H1 (cell line): Measurements from ENCODE around the gene BCAS1. TPM values are rescaled to one million over a fixed set of nuclear protein-coding genes. Genes with fewer than 3 reads are reported as not detected.

Experiments used
- CTCF ChIA-PET: fragments of 300-600 bp; sonication (Branson Sonifier 250); formaldehyde crosslinking; loops from one replicate; lab custom pipeline; 2021; ENCODE audit not compliant: partially characterized antibody; lab: Charles Lee
- POLR2A ChIA-PET: fragments of 300-600 bp; sonication (Branson Sonifier 250); formaldehyde crosslinking; loops from one replicate; lab custom pipeline; 2021; ENCODE audit warnings: inconsistent platforms; ENCODE audit not compliant: partially characterized antibody; lab: Charles Lee
- DNase-seq, 2 experiments: peaks; one replicate each; pipeline versions ENCODE4 v3.0.0 to v3.0.0-alpha.2; 2010 to 2022; ENCODE audit warnings: low spot score in 2 of 2, low read depth in 1 of 2, mixed read lengths in 1 of 2
- FAIRE-seq: peaks from 2 replicates; lab custom pipeline; 2011; peaks lifted over from hg19 to GRCh38; lab: Jason Lieb, UNC
- H2AFZ ChIP-seq: 2 replicates; pipeline ENCODE4 v1.8.1; 2012; ENCODE audit warnings: low read length, inconsistent platforms
- H2AK5ac ChIP-seq: 2 replicates; pipeline ENCODE4 v1.6.1; 2013; ENCODE audit warnings: low read depth, low read length
- H2BK120ac ChIP-seq: replicated peaks from 2 replicates; pipeline ENCODE3; 2013; ENCODE audit warnings: low read depth, low read length, inconsistent platforms
- H2BK12ac ChIP-seq: 2 replicates; pipeline ENCODE4 v1.6.1; 2013; ENCODE audit warnings: low read depth, low read length
- H2BK15ac ChIP-seq: 2 replicates; pipeline ENCODE4 v1.6.1; 2013; ENCODE audit warnings: low read length
- H2BK20ac ChIP-seq: 2 replicates; pipeline ENCODE4 v1.6.1; 2013; ENCODE audit warnings: low read length
- H2BK5ac ChIP-seq: 2 replicates; pipeline ENCODE4 v1.6.1; 2013; ENCODE audit warnings: low read depth, low read length
- H3K14ac ChIP-seq: 2 replicates; pipeline ENCODE4 v1.6.1; 2013; ENCODE audit warnings: inconsistent platforms; ENCODE audit not compliant: insufficient read length
- H3K18ac ChIP-seq: 2 replicates; pipeline ENCODE4 v1.6.1; 2013; ENCODE audit warnings: low read length; ENCODE audit errors: extremely low read depth
- H3K23ac ChIP-seq: 2 replicates; pipeline ENCODE4 v1.6.1; 2013; ENCODE audit warnings: inconsistent platforms; ENCODE audit not compliant: insufficient read length
- H3K23me2 ChIP-seq: 2 replicates; pipeline ENCODE4 v1.6.1; 2013; ENCODE audit warnings: low read depth, low read length
- H3K27ac ChIP-seq: 2 replicates; pipeline ENCODE4 v1.6.1; 2011; ENCODE audit warnings: low read depth, low read length, inconsistent platforms
- H3K27me3 ChIP-seq, 4 experiments: replicated peaks in 1 of 4; 1 replicate in 1 of 4; 2 replicates in 3 of 4; pipeline versions ENCODE4 v1.6.1 to v1.8.1; 2011 to 2013; ENCODE audit warnings: low read length in 3 of 4, mild to moderate bottlenecking in 3 of 4, inconsistent platforms in 2 of 4, mixed read lengths in 2 of 4, moderate library complexity in 1 of 4; ENCODE audit not compliant: control insufficient read depth in 3 of 4, insufficient read depth in 3 of 4; ENCODE audit errors: extremely low read depth in 1 of 4
- H3K36me3 ChIP-seq, 4 experiments: 2 replicates each; pipeline versions ENCODE4 v1.6.1 to v1.8.1; 2011 to 2013; ENCODE audit warnings: mild to moderate bottlenecking in 4 of 4, low read length in 3 of 4, moderate library complexity in 2 of 4, control low read depth in 1 of 4, inconsistent platforms in 1 of 4; ENCODE audit not compliant: insufficient read depth in 4 of 4, control insufficient read depth in 2 of 4
- H3K4ac ChIP-seq: replicated peaks from 2 replicates; pipeline ENCODE3; 2013; ENCODE audit warnings: low read length, low read depth, mixed read lengths, inconsistent platforms; ENCODE audit not compliant: insufficient read length
- H3K4me1 ChIP-seq, 4 experiments: replicated peaks in 1 of 4; 1 replicate in 1 of 4; 2 replicates in 3 of 4; pipeline versions ENCODE4 v1.6.1 to v1.8.1; 2011 to 2013; ENCODE audit warnings: low read length in 3 of 4, inconsistent platforms in 2 of 4, mixed read lengths in 1 of 4; ENCODE audit not compliant: insufficient read depth in 4 of 4, control insufficient read depth in 3 of 4
- H3K4me2 ChIP-seq, 2 experiments: 2 replicates each; pipeline versions ENCODE4 v1.6.1 to v1.8.1; 2011 to 2013; ENCODE audit warnings: low read depth in 2 of 2, low read length in 2 of 2, control low read depth in 1 of 2, inconsistent platforms in 1 of 2, mild to moderate bottlenecking in 1 of 2; ENCODE audit not compliant: insufficient read depth in 1 of 2
- H3K4me3 ChIP-seq, 4 experiments: fragments of 200-600, 300-600 bp in 1 of 4; sonication (generic), shearing (Covaris generic), sonication (Bioruptor Twin) in 1 of 4; 2 replicates each; pipeline versions ENCODE4 v1.5.1 to v1.8.1; 2011 to 2016; ENCODE audit warnings: low read length in 4 of 4, low read depth in 3 of 4, control low read depth in 2 of 4, inconsistent platforms in 2 of 4, mild to moderate bottlenecking in 2 of 4, mixed read lengths in 1 of 4, moderate library complexity in 1 of 4; ENCODE audit not compliant: insufficient read depth in 2 of 4; ENCODE audit errors: extremely low read depth in 1 of 4
- H3K56ac ChIP-seq: replicated peaks from 2 replicates; pipeline ENCODE3; 2013; ENCODE audit warnings: low read depth, mild to moderate bottlenecking, mixed read lengths, low read length, inconsistent platforms; ENCODE audit not compliant: insufficient read length
- H3K79me1 ChIP-seq: 2 replicates; pipeline ENCODE4 v1.6.1; 2013; ENCODE audit warnings: low read depth, low read length, control low read depth
- H3K79me2 ChIP-seq, 2 experiments: 2 replicates each; pipeline versions ENCODE4 v1.6.1 to v1.8.1; 2012 to 2013; ENCODE audit warnings: low read length in 2 of 2, mild to moderate bottlenecking in 2 of 2, inconsistent platforms in 1 of 2; ENCODE audit not compliant: insufficient read depth in 2 of 2, control insufficient read depth in 1 of 2
- H3K9ac ChIP-seq, 4 experiments: replicated peaks in 1 of 4; 1 replicate in 1 of 4; 2 replicates in 3 of 4; pipeline versions ENCODE4 v1.6.1 to v1.8.1; 2011 to 2013; ENCODE audit warnings: low read depth in 3 of 4, low read length in 3 of 4, control low read depth in 2 of 4, mild to moderate bottlenecking in 2 of 4, moderate library complexity in 2 of 4, inconsistent platforms in 1 of 4; ENCODE audit errors: extremely low read depth in 1 of 4
- H3K9me3 ChIP-seq, 2 experiments: 2 replicates each; pipeline versions ENCODE4 v1.6.1 to v1.8.1; 2012 to 2013; ENCODE audit warnings: mild to moderate bottlenecking in 2 of 2, moderate library complexity in 2 of 2, control low read depth in 1 of 2, inconsistent platforms in 1 of 2, low read depth in 1 of 2, low read length in 1 of 2, mixed read lengths in 1 of 2; ENCODE audit not compliant: insufficient read depth in 2 of 2
- H4K20me1 ChIP-seq, 2 experiments: replicated peaks in 1 of 2; 2 replicates each; pipeline versions ENCODE3 to v1.8.1; 2011 to 2013; ENCODE audit warnings: inconsistent platforms in 2 of 2, low read length in 2 of 2, mild to moderate bottlenecking in 1 of 2; ENCODE audit not compliant: insufficient read depth in 2 of 2, control insufficient read depth in 1 of 2
- H4K5ac ChIP-seq: 2 replicates; pipeline ENCODE4 v1.6.1; 2013; ENCODE audit warnings: low read length, low read depth, mixed read lengths, inconsistent platforms; ENCODE audit not compliant: insufficient read length
- H4K8ac ChIP-seq: 2 replicates; pipeline ENCODE4 v1.8.0; 2013; ENCODE audit warnings: mild to moderate bottlenecking, moderate library complexity, low read length, inconsistent platforms; ENCODE audit not compliant: insufficient read depth; ENCODE audit errors: extremely low read depth
- H4K91ac ChIP-seq: replicated peaks from 2 replicates; pipeline ENCODE3; 2013; ENCODE audit warnings: low read length, mixed read lengths, inconsistent platforms; ENCODE audit not compliant: insufficient read length
- ATF3 ChIP-seq: IDR thresholded peaks from 2 replicates; pipeline ENCODE4 v1.6.1; 2011; ENCODE audit warnings: low read depth, mild to moderate bottlenecking, low read length; ENCODE audit not compliant: insufficient read depth
- BACH1 ChIP-seq: IDR thresholded peaks from 2 replicates; pipeline ENCODE4 v1.6.1; 2012; ENCODE audit warnings: low read length, improper control_type of control experiment
- CTBP2 ChIP-seq: IDR thresholded peaks from 2 replicates; pipeline ENCODE4 v1.7.0; 2011; ENCODE audit warnings: borderline replicate concordance, mild to moderate bottlenecking, moderate library complexity, mixed read lengths, low read length; ENCODE audit not compliant: insufficient read depth, insufficient read length
- GTF2F1 ChIP-seq: IDR thresholded peaks from 2 replicates; pipeline ENCODE4 v1.6.1; 2012; ENCODE audit warnings: low read depth, low read length, improper control_type of control experiment, borderline replicate concordance
- KDM1A ChIP-seq: fragments of 200-600, 300-600 bp; sonication (generic); IDR thresholded peaks from 2 replicates; pipeline ENCODE4 v1.7.1; 2016; ENCODE audit warnings: mild to moderate bottlenecking, low read length, borderline replicate concordance
- KDM4A ChIP-seq: IDR thresholded peaks from one replicate; pipeline ENCODE4 v1.7.1; 2012; ENCODE audit warnings: low read depth, mild to moderate bottlenecking, moderate library complexity, low read length, inconsistent platforms; ENCODE audit not compliant: severe bottlenecking
- KDM5A ChIP-seq: fragments of 200-600 bp; IDR thresholded peaks from 2 replicates; pipeline ENCODE4 v1.7.1; 2012; ENCODE audit warnings: mild to moderate bottlenecking, low read length, inconsistent platforms, mixed read lengths
- MAX ChIP-seq: IDR thresholded peaks from 2 replicates; pipeline ENCODE4 v1.6.1; 2012; ENCODE audit warnings: inconsistent platforms
- NANOG ChIP-seq: IDR thresholded peaks from 2 replicates; pipeline ENCODE4 v1.6.1; 2011; ENCODE audit warnings: low read length, low read depth, mild to moderate bottlenecking, inconsistent platforms; ENCODE audit not compliant: insufficient read depth, poor library complexity, severe bottlenecking
- PHF8 ChIP-seq: fragments of 200-600 bp; sonication (generic); conservative IDR thresholded peaks from 2 replicates; pipeline ENCODE4 v1.7.1; 2012; ENCODE audit warnings: low read depth, mild to moderate bottlenecking, inconsistent platforms, low read length, moderate library complexity
- RFX5 ChIP-seq: IDR thresholded peaks from 2 replicates; pipeline ENCODE4 v1.6.1; 2011; ENCODE audit warnings: low read depth, low read length, improper control_type of control experiment, borderline replicate concordance
- RXRA ChIP-seq: IDR thresholded peaks from 2 replicates; pipeline ENCODE4 v1.6.1; 2011; ENCODE audit warnings: low read depth, mild to moderate bottlenecking, low read length, moderate library complexity; ENCODE audit not compliant: insufficient read depth
- SRF ChIP-seq: IDR thresholded peaks from 2 replicates; pipeline ENCODE4 v1.6.1; 2011; ENCODE audit warnings: mild to moderate bottlenecking, low read depth, low read length, moderate library complexity
- SUZ12 ChIP-seq: fragments of 200-600 bp; sonication (generic); IDR thresholded peaks from 2 replicates; pipeline ENCODE4 v1.6.1; 2012; ENCODE audit warnings: mild to moderate bottlenecking, inconsistent platforms, low read length, moderate library complexity, mixed read lengths
- TCF12 ChIP-seq: IDR thresholded peaks from 2 replicates; pipeline ENCODE4 v1.6.1; 2011; ENCODE audit warnings: low read depth, mild to moderate bottlenecking, low read length
- polyA plus RNA-seq, 7 experiments: library from polyadenylated mRNA; depleted of rRNA in 3 of 7; stranded (reverse) in 5 of 7; unstranded in 2 of 7; fragments of >200 nt in 5 of 7; fragments of 200-250 nt in 2 of 7; gene quantifications; 1 replicate in 5 of 7; 2 replicates in 1 of 7; 4 replicates in 1 of 7; pipeline versions ENCODE4 v1.2.1 to v1.2.3, GENCODE V29; 2011 to 2013; ENCODE audit warnings: missing spikeins in 2 of 7, mixed read lengths in 2 of 7
- total RNA-seq: library from RNA; stranded (reverse); fragmentation: NEBNext Ultra II Directional; extraction: Animal tissue kit (Norgen Biotek cat#: 25700); gene quantifications from 2 replicates; pipeline ENCODE4 v1.2.1, GENCODE V29; 2021

The BCAS1 gene
- total and polyA plus RNA-seq, 2 of the 8 experiments (the other 6 are each of a cell fraction or from before 2014, with no cell fraction given): 0.06 to 0.19 TPM

- Histone ChIP-seq H3K36me3 (no peaks in the 10 kb centered on the region), H2AFZ (no peak overlapping the region), H2BK15ac (no peak overlapping the region), H2BK5ac (no peak overlapping the region), H2BK20ac (no peak overlapping the region), H3K79me1 (no peaks in the 10 kb centered on the region), H3K4ac (no peak overlapping the region), H3K27me3 (peaks cover 0 to 1% (median 0%) of the 10 kb centered on the region in 4 experiments; a peak in 1 of 7 replicates), H4K8ac (no peak overlapping the region), H3K23me2 (no peaks in the 10 kb centered on the region; the same call in 1 of the 2 replicates), H3K9me3 (no peaks in the 10 kb centered on the region), H2BK12ac (no peak overlapping the region), H3K23ac (no peak overlapping the region)
- ChIA-PET CTCF (no interaction called here), POLR2A (no interaction called here)
- TF ChIP-seq KDM4A (no peak), GTF2F1 (no peak), PHF8 (no peak), ATF3 (no peak), RXRA (no peak), KDM5A (no peak), BACH1 (no peak), SRF (no peak), MAX (no peak), SUZ12 (no peak), KDM1A (no peak), RFX5 (no peak), NANOG (no peak), TCF12 (no peak), CTBP2 (no peak)
- TF ChIP-seq, all 59 proteins: peak for 0
- Histone ChIP-seq H4K20me1 (no peaks in the 10 kb centered on the region), H3K4me3 (no peak overlapping the region), H4K91ac (no peak overlapping the region), H2AK5ac (no peak overlapping the region), H3K79me2 (no peaks in the 10 kb centered on the region), H3K4me1 (no peaks in the 10 kb centered on the region), H3K4me2 (no peak overlapping the region), H3K56ac (no peak overlapping the region), H3K18ac (no peak overlapping the region), H2BK120ac (no peak overlapping the region), H3K27ac (no peak overlapping the region), H4K5ac (no peak overlapping the region), H3K14ac (no peak overlapping the region), H3K9ac (no peak overlapping the region)
- FAIRE-seq (no peak), DNase-seq (no peak)
Measured at GRCh38 chr20:54108326-54108642, 37.9 kb upstream of the BCAS1 start.
